ENCODE measurements around the gene SOCS3.
A peak's percentile ranks its signal among the peaks of the same experiment; 100 is the strongest.

SOCS3 gene

DNA sequence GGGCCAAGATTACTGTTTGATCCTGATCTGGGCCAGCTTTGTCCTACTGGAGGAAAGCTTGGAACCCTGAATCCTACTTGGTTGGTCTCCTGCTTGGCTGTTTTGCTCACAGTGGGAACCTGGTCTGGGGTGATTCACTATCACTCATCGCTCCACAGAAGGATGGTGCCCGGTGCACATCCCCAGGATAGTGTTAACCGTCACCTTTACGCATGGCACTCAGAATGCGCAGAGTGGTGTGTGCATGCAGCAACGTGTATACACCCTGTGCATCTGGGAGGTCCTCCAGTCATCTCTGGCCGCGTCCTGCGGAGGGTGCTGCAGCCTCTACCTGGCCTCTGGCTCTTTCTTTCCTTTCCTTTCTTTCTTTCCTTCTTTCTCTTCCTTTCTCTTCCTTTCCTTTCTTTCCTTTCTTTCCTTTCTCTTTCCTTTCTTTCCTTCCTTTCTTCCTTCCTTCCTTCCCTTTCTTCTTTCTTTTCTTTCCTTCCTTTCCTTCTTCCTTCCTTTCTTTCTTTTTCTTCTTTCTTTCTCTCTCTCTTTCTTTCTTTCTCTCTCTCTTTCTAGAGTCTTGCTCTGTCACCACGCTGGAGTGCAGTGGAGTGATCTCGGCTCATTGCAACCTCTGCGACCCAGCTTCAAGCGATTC, 13.1 kb downstream of the SOCS3 start:
- no peak for DNase-seq (ENCODE audit: low spot score)
- TF ChIP-seq CTCF (IDR thresholded peaks at IDR 0.05; ENCODE audit: extremely low read depth, missing control alignments) = no peak

DNA sequence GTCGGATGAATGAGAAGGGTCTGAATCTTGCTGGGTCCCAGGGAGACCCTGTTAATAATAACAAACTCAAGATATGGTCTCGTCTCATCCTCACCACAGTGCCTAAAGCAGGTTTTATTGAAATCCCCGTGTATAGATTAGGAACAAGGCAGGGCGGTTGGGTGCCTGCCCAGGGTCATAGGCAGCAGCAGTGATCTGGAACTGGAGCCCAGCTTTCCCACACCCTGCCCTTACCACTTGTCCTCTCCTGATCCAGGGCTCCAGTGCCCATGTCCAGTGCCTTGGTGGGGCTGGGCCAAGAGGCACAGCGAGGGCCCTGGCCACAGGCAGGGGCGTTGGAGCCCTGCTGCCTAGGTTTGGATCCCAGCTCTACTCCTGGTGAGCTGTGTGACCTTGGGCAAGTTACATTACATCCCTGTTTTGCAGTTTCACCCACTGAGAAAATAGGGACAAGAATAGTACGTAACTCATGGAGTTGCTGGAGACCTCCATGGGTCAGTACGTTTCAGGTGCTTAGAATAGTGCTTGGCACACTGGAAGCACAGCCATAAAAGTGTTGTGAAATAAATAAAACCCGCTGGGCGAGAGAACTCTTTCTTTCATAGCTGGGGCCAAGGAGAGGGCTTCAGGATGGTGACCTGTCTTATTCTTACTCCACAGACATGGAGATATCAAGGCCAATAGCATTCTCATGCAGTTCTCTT, 13.9 kb downstream of the SOCS3 start:
- DNase-seq (ENCODE audit: low spot score) = no peak
- TF ChIP-seq CTCF (IDR thresholded peaks at IDR 0.05; ENCODE audit: extremely low read depth, missing control alignments) = no peak

DNA sequence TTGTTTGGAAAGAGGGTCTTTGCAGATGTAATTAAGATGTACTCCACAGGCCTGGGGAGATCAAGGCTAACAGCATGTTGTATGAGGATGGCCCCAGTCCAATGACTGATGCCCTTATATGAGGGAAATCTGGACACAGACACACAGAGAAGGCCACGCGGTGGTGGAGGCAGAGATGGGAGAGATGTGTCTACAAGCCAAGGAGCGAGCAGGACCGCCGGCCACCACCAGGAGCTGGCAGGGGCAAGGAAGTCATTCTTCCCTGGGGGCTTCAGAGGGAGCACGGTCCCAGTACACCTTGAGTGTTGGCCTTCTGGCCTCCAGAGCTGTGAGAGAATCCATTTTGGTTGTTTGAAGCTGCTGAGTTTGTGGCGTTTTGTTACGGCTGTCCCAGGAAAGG, 14.7 kb downstream of the SOCS3 start:
- no peak for TF ChIP-seq CTCF (IDR thresholded peaks at IDR 0.05; ENCODE audit: extremely low read depth, missing control alignments)
- DNase-seq (ENCODE audit: low spot score) = no peak

DNA sequence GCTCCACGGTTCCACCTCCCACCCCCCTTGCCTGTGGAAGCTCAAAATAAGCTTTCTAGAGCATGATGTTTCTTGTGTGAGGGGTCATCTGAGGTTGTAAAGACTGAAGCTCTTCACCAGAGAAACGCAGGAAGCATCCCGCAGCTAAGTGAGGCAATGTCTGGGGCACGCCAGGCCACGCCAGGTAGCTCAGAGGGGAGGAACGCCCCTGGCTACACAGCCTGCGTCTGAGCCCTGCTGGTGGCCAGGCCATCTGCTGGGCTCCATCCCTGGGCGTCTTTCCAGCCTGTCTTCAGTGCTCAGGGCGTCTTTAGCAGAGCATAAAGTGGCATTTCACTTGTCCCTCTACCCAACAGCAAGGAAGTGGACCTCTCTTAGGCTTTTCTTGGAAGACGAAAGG, 15.2 kb downstream of the SOCS3 start:
- no peak for TF ChIP-seq CTCF (IDR thresholded peaks at IDR 0.05; ENCODE audit: extremely low read depth, missing control alignments)
- no peak for DNase-seq (ENCODE audit: low spot score)

DNA sequence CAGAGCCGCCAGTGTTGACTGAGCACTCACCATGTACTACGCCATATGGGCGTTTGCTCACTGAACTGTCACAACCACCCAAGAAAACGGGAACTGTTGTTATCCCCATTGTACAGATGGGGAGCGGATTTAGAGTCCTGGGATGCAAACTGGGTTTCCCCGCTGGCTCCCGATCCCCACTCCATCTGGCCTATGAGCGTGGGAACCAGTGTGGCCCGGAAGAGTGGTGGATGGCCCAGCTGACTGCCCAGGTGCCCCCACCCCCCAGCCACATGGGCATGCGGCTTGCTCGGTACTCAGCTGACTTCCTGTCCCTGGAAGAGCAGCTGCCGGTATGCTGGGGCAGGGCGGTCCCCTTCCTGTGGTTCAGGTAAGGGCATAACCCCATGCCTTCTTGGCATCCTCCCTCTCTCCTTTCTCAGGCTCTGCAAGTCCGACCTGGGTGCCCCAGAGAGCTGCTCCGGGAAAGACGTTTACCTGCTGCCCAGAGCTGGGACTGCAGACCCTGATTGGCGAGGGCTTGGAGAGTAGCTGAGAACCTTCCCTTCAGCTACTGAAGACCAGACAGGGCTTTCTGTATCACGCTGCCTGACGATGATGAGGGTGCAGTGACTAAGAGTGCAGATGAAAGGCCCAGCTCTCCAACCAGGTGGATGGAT, 16.2 kb downstream of the SOCS3 start:
- no peak for TF ChIP-seq CTCF (IDR thresholded peaks at IDR 0.05; ENCODE audit: extremely low read depth, missing control alignments)
- peak; percentile 64 for DNase-seq (ENCODE audit: low spot score)

- TF ChIP-seq CTCF (IDR thresholded peaks at IDR 0.05; ENCODE audit: extremely low read depth, missing control alignments) = no peak
- no peak for DNase-seq (ENCODE audit: low spot score)
Measured at GRCh38 chr17:78343187-78343542, 16.7 kb downstream of the SOCS3 start.

GRCh38 chr17:78342449-78343186, 17.3 kb downstream of the SOCS3 start:
- TF ChIP-seq CTCF (IDR thresholded peaks at IDR 0.05; ENCODE audit: extremely low read depth, missing control alignments) = no peak
- no peak for DNase-seq (ENCODE audit: low spot score)

Measured in GM20000 (cell line).